ENCODE results near the gene POLR3B.
"Not testable (repeated sequence)": the region's sequence is repeated elsewhere in the genome, so short reads cannot be mapped to it uniquely, and the experiment has no call there.

The POLR3B gene

GRCh38 chr12:106359646-106360399, 2.3 kb downstream of the POLR3B start:
- Mint-ChIP-seq H3K27ac (no peak overlapping the region), H3K4me1 (ENCODE audit: low read depth) (peaks cover 16% of the 10 kb centered on the region), H3K36me3 (ENCODE audit: low read depth) (peaks cover 25% of the 10 kb centered on the region), H3K4me3 (peak overlapping the region; percentile 28), H3K27me3 (no peaks in the 10 kb centered on the region), H3K9me3 (no peaks in the 10 kb centered on the region)
- DNase-seq: no peak

GRCh38 chr12:106360400-106360994, 2.9 kb downstream of the POLR3B start:
- no peak for DNase-seq
- no peaks in the 10 kb centered on the region for H3K27me3 Mint-ChIP-seq
- H3K4me3 Mint-ChIP-seq: no peak overlapping the region
- no peak overlapping the region for H3K27ac Mint-ChIP-seq
- H3K9me3 Mint-ChIP-seq: no peaks in the 10 kb centered on the region
- H3K4me1 Mint-ChIP-seq (ENCODE audit: low read depth): peaks cover 16% of the 10 kb centered on the region
- peaks cover 32% of the 10 kb centered on the region for H3K36me3 Mint-ChIP-seq (ENCODE audit: low read depth)

- H3K4me3 Mint-ChIP-seq: no peak overlapping the region
- H3K9me3 Mint-ChIP-seq: no peaks in the 10 kb centered on the region
- H3K4me1 Mint-ChIP-seq (ENCODE audit: low read depth): peaks cover 10% of the 10 kb centered on the region
- H3K27me3 Mint-ChIP-seq: no peaks in the 10 kb centered on the region
- no peak overlapping the region for H3K27ac Mint-ChIP-seq
- H3K36me3 Mint-ChIP-seq (ENCODE audit: low read depth): peaks cover 47% of the 10 kb centered on the region
- DNase-seq: no peak
Observed at GRCh38 chr12:106362971-106363370, 5.4 kb downstream of the POLR3B start.

GRCh38 chr12:106364261-106364660, 6.7 kb downstream of the POLR3B start:
- Mint-ChIP-seq H3K4me3 (no peak overlapping the region), H3K36me3 (ENCODE audit: low read depth) (peaks cover 50% of the 10 kb centered on the region), H3K27ac (no peak overlapping the region), H3K9me3 (no peaks in the 10 kb centered on the region), H3K27me3 (no peaks in the 10 kb centered on the region), H3K4me1 (ENCODE audit: low read depth) (no peaks in the 10 kb centered on the region)
- DNase-seq: no peak

- Mint-ChIP-seq H3K9me3 (no peaks in the 10 kb centered on the region), H3K27me3 (no peaks in the 10 kb centered on the region)
Observed at GRCh38 chr12:106369624-106370346, 12.2 kb downstream of the POLR3B start.

GRCh38 chr12:106378788-106379187, 21.2 kb downstream of the POLR3B start:
- no peaks in the 10 kb centered on the region for H3K9me3 Mint-ChIP-seq
- H3K36me3 Mint-ChIP-seq (ENCODE audit: low read depth): peaks cover 99% of the 10 kb centered on the region
- no peaks in the 10 kb centered on the region for H3K27me3 Mint-ChIP-seq
- H3K27ac Mint-ChIP-seq: peak overlapping the region; percentile 52
- no peak overlapping the region for H3K4me3 Mint-ChIP-seq
- DNase-seq: no peak
- peaks cover 17% of the 10 kb centered on the region for H3K4me1 Mint-ChIP-seq (ENCODE audit: low read depth)

More at GRCh38 chr12:106369624-106370346, 12.2 kb downstream of the POLR3B start:
- Mint-ChIP-seq H3K4me3 (no peak overlapping the region), H3K4me1 (ENCODE audit: low read depth) (no peaks in the 10 kb centered on the region), H3K27ac (no peak overlapping the region), H3K36me3 (ENCODE audit: low read depth) (peaks cover 86% of the 10 kb centered on the region)
- DNase-seq: no peak

- Mint-ChIP-seq H3K27me3 (no peaks in the 10 kb centered on the region), H3K9me3 (no peaks in the 10 kb centered on the region), H3K4me1 (ENCODE audit: low read depth) (peaks cover 17% of the 10 kb centered on the region), H3K4me3 (no peak overlapping the region), H3K27ac (no peak overlapping the region), H3K36me3 (ENCODE audit: low read depth) (peaks cover 97% of the 10 kb centered on the region)
- no peak for DNase-seq
Observed at GRCh38 chr12:106380954-106381353, 23.4 kb downstream of the POLR3B start.

- not testable (repeated sequence) for H3K9me3 Mint-ChIP-seq, DNase-seq, H3K27me3 Mint-ChIP-seq, H3K4me3 Mint-ChIP-seq, H3K27ac Mint-ChIP-seq
- H3K4me1 Mint-ChIP-seq (ENCODE audit: low read depth): peaks cover 17% of the 10 kb centered on the region
- H3K36me3 Mint-ChIP-seq (ENCODE audit: low read depth): peaks cover 93% of the 10 kb centered on the region
Observed at GRCh38 chr12:106381866-106382265, 24.3 kb downstream of the POLR3B start.

- no peak for DNase-seq
- Mint-ChIP-seq H3K4me3 (no peak overlapping the region), H3K9me3 (no peaks in the 10 kb centered on the region), H3K36me3 (ENCODE audit: low read depth) (peaks cover 80% of the 10 kb centered on the region), H3K27me3 (no peaks in the 10 kb centered on the region), H3K4me1 (ENCODE audit: low read depth) (peaks cover 3% of the 10 kb centered on the region), H3K27ac (no peak overlapping the region)
Observed at GRCh38 chr12:106386813-106387535, 29.4 kb downstream of the POLR3B start.

- Mint-ChIP-seq H3K27me3 (no peaks in the 10 kb centered on the region), H3K9me3 (no peaks in the 10 kb centered on the region), H3K4me1 (ENCODE audit: low read depth) (peaks cover 3% of the 10 kb centered on the region), H3K4me3 (no peak overlapping the region), H3K27ac (no peak overlapping the region), H3K36me3 (ENCODE audit: low read depth) (peaks cover 79% of the 10 kb centered on the region)
- no peak for DNase-seq
Observed at GRCh38 chr12:106387848-106388377, 30.4 kb downstream of the POLR3B start.

GRCh38 chr12:106389151-106389550, 31.6 kb downstream of the POLR3B start:
- peaks cover 79% of the 10 kb centered on the region for H3K36me3 Mint-ChIP-seq (ENCODE audit: low read depth)
- no peaks in the 10 kb centered on the region for H3K4me1 Mint-ChIP-seq (ENCODE audit: low read depth)
- no peaks in the 10 kb centered on the region for H3K9me3 Mint-ChIP-seq
- H3K27me3 Mint-ChIP-seq: no peaks in the 10 kb centered on the region
- no peak for DNase-seq
- no peak overlapping the region for H3K27ac Mint-ChIP-seq
- H3K4me3 Mint-ChIP-seq: no peak overlapping the region

GRCh38 chr12:106392759-106393158, 35.2 kb downstream of the POLR3B start:
- no peak overlapping the region for H3K27ac Mint-ChIP-seq
- DNase-seq: no peak
- no peak overlapping the region for H3K4me3 Mint-ChIP-seq
- H3K36me3 Mint-ChIP-seq (ENCODE audit: low read depth): peaks cover 87% of the 10 kb centered on the region
- no peaks in the 10 kb centered on the region for H3K4me1 Mint-ChIP-seq (ENCODE audit: low read depth)
- H3K27me3 Mint-ChIP-seq: no peaks in the 10 kb centered on the region
- no peaks in the 10 kb centered on the region for H3K9me3 Mint-ChIP-seq

GRCh38 chr12:106409878-106410277, 52.3 kb downstream of the POLR3B start:
- Mint-ChIP-seq H3K27ac (no peak overlapping the region), H3K27me3 (no peaks in the 10 kb centered on the region), H3K4me3 (no peak overlapping the region), H3K4me1 (ENCODE audit: low read depth) (peaks cover 5% of the 10 kb centered on the region), H3K36me3 (ENCODE audit: low read depth) (peaks cover 72% of the 10 kb centered on the region), H3K9me3 (no peaks in the 10 kb centered on the region)
- DNase-seq: no peak

- DNase-seq: no peak
- H3K4me1 Mint-ChIP-seq (ENCODE audit: low read depth): no peaks in the 10 kb centered on the region
- H3K27ac Mint-ChIP-seq: no peak overlapping the region
- H3K9me3 Mint-ChIP-seq: no peaks in the 10 kb centered on the region
- H3K27me3 Mint-ChIP-seq: no peaks in the 10 kb centered on the region
- H3K4me3 Mint-ChIP-seq: no peak overlapping the region
- H3K36me3 Mint-ChIP-seq (ENCODE audit: low read depth): peaks cover 80% of the 10 kb centered on the region
Observed at GRCh38 chr12:106412563-106412962, 55.0 kb downstream of the POLR3B start.

Measured in activated T-cell treated with anti-CD3 and anti-CD28 coated beads, Interleukin-2, amount 50 U/mL, for 24 hours (primary cell).